MM.1S (cell line): Measurements from ENCODE around the gene CDH4.

Source experiments
- DNase-seq: peaks from one replicate; pipeline ENCODE4 v3.0.0-alpha.2; 2015
- H2AFZ ChIP-seq: fragments of 300-600 bp; sonication (generic); 2 replicates; pipeline ENCODE4 v1.6.0; 2016; ENCODE audit warnings: antibody characterized with exemption, low read length
- H3F3A ChIP-seq: fragments of 300-600 bp; sonication (generic); 2 replicates; pipeline ENCODE4 v1.6.1; 2016; ENCODE audit warnings: mild to moderate bottlenecking, antibody characterized with exemption, low read length, moderate library complexity, mixed read lengths; ENCODE audit not compliant: insufficient read depth
- H3K27ac ChIP-seq: fragments of 300-600 bp; sonication (generic); 2 replicates; pipeline ENCODE4 v1.5.1; 2016; ENCODE audit warnings: mild to moderate bottlenecking, low read length
- H3K27me3 ChIP-seq: fragments of 300-600 bp; sonication (generic); replicated peaks from 2 replicates; pipeline ENCODE4 v1.6.0; 2016; ENCODE audit warnings: low read length; ENCODE audit not compliant: insufficient read depth
- H3K36me3 ChIP-seq: fragments of 300-600 bp; sonication (generic); replicated peaks from 2 replicates; pipeline ENCODE4 v1.6.1; 2016; ENCODE audit warnings: mild to moderate bottlenecking, low read length, mixed read lengths; ENCODE audit not compliant: insufficient read depth
- H3K4me1 ChIP-seq: fragments of 300-600 bp; sonication (generic); 2 replicates; pipeline ENCODE4 v1.6.1; 2016; ENCODE audit warnings: low read length, mixed read lengths
- H3K4me2 ChIP-seq: fragments of 300-600 bp; sonication (generic); 2 replicates; pipeline ENCODE4 v1.6.0; 2016; ENCODE audit warnings: low read depth, low read length
- H3K4me3 ChIP-seq: fragments of 300-600 bp; sonication (generic); 2 replicates; pipeline ENCODE4 v1.5.1; 2016; ENCODE audit warnings: low read length, mixed read lengths
- H3K79me2 ChIP-seq: fragments of 300-600 bp; sonication (generic); 2 replicates; pipeline ENCODE4 v1.6.1; 2016; ENCODE audit warnings: mixed run types, low read length, mixed read lengths
- H3K9ac ChIP-seq: fragments of 300-600 bp; sonication (generic); 2 replicates; pipeline ENCODE4 v1.6.1; 2016; ENCODE audit warnings: low read length, mixed read lengths
- H3K9me2 ChIP-seq: fragments of 300-600 bp; sonication (generic); replicated peaks from 2 replicates; pipeline ENCODE4 v1.6.1; 2016; ENCODE audit warnings: mild to moderate bottlenecking, low read length, mixed read lengths; ENCODE audit not compliant: insufficient read depth
- H3K9me3 ChIP-seq: fragments of 300-600 bp; sonication (generic); replicated peaks from 2 replicates; pipeline ENCODE4 v1.6.1; 2016; ENCODE audit warnings: mild to moderate bottlenecking, low read length, mixed read lengths; ENCODE audit not compliant: insufficient read depth
- H4K20me1 ChIP-seq: fragments of 300-600 bp; sonication (generic); 2 replicates; pipeline ENCODE4 v1.6.1; 2016; ENCODE audit warnings: mild to moderate bottlenecking, low read length, moderate library complexity, mixed read lengths; ENCODE audit not compliant: insufficient read depth
- EZH2 ChIP-seq: fragments of 300-600 bp; sonication (generic); optimal IDR thresholded peaks from 2 replicates; pipeline ENCODE3; 2017; ENCODE audit warnings: low read depth, mild to moderate bottlenecking, antibody characterized with exemption, low read length, mixed read lengths
- EZH2phosphoT487 ChIP-seq: fragments of 300-600 bp; sonication (generic); IDR thresholded peaks from 2 replicates; pipeline ENCODE4 v1.6.1; 2018; ENCODE audit warnings: antibody characterized with exemption, low read length
- TF ChIP-seq, protein P1 (sequence below): fragments of 300-600 bp; sonication (generic); IDR thresholded peaks from 2 replicates; pipeline ENCODE4 v1.5.1; 2016; ENCODE audit warnings: antibody characterized with exemption, low read length, mixed read lengths

The CDH4 gene

DNA sequence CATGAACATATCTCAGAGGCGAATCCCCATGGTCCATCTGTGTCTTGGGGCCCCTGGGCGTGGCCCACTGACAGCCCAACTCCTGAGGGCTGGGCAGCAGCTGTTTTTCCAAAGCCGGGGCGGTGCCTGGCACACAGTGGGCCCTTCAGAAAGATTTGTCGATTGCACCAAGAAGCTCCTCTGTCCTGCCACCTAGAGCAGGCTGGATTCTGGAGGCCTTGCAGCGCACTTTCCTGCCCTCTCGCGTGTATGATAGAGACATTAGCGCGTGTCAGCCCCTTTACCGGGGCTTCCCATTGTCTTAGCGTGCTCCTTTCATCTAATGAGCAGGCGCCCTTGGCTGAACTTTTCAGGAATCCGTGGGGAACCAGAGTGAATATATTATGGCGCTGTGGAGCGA lies 45.4 kb downstream of the CDH4 start:
- no peaks in the 10 kb centered on the region for H3K4me1 ChIP-seq
- H3F3A ChIP-seq, result no peaks in the 10 kb centered on the region
- no peaks in the 10 kb centered on the region for H3K79me2 ChIP-seq
- no peak overlapping the region for H3K4me2 ChIP-seq
- H3K9me3 ChIP-seq, result no peaks in the 10 kb centered on the region
- H3K27ac ChIP-seq, result no peak overlapping the region
- no peaks in the 10 kb centered on the region for H3K9me2 ChIP-seq
- no peak overlapping the region for H3K4me3 ChIP-seq
- peaks cover 73% of the 10 kb centered on the region for H3K27me3 ChIP-seq
- H3K36me3 ChIP-seq, result no peaks in the 10 kb centered on the region
- no peaks in the 10 kb centered on the region for H4K20me1 ChIP-seq
- no peak overlapping the region for H3K9ac ChIP-seq
- H2AFZ ChIP-seq, result no peak overlapping the region
- no peak for DNase-seq
- TF ChIP-seq, protein P1, sequence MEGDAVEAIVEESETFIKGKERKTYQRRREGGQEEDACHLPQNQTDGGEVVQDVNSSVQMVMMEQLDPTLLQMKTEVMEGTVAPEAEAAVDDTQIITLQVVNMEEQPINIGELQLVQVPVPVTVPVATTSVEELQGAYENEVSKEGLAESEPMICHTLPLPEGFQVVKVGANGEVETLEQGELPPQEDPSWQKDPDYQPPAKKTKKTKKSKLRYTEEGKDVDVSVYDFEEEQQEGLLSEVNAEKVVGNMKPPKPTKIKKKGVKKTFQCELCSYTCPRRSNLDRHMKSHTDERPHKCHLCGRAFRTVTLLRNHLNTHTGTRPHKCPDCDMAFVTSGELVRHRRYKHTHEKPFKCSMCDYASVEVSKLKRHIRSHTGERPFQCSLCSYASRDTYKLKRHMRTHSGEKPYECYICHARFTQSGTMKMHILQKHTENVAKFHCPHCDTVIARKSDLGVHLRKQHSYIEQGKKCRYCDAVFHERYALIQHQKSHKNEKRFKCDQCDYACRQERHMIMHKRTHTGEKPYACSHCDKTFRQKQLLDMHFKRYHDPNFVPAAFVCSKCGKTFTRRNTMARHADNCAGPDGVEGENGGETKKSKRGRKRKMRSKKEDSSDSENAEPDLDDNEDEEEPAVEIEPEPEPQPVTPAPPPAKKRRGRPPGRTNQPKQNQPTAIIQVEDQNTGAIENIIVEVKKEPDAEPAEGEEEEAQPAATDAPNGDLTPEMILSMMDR, result no peak
- TF ChIP-seq EZH2 (no peak), EZH2phosphoT487 (no peak)

GRCh38 chr20:61297986-61298385 lies 45.9 kb downstream of the CDH4 start:
- TF ChIP-seq, protein P1, result no peak
- TF ChIP-seq EZH2 (no peak), EZH2phosphoT487 (no peak)
- Histone ChIP-seq H3K4me2 (no peak overlapping the region), H4K20me1 (no peaks in the 10 kb centered on the region), H2AFZ (no peak overlapping the region), H3K9me2 (no peaks in the 10 kb centered on the region), H3K4me1 (no peaks in the 10 kb centered on the region), H3K79me2 (no peaks in the 10 kb centered on the region), H3F3A (no peaks in the 10 kb centered on the region), H3K27ac (no peak overlapping the region), H3K36me3 (no peaks in the 10 kb centered on the region), H3K4me3 (no peak overlapping the region), H3K9ac (no peak overlapping the region), H3K27me3 (peaks cover 68% of the 10 kb centered on the region), H3K9me3 (no peaks in the 10 kb centered on the region)
- no peak for DNase-seq

- H3K27me3 ChIP-seq, result peaks cover 67% of the 10 kb centered on the region
- no peaks in the 10 kb centered on the region for H3K79me2 ChIP-seq
- no peak overlapping the region for H3K4me2 ChIP-seq
- H3K9me2 ChIP-seq, result no peaks in the 10 kb centered on the region
- DNase-seq, result no peak
- H3K9ac ChIP-seq, result no peak overlapping the region
- no peak overlapping the region for H2AFZ ChIP-seq
- H4K20me1 ChIP-seq, result no peaks in the 10 kb centered on the region
- H3K27ac ChIP-seq, result no peak overlapping the region
- no peaks in the 10 kb centered on the region for H3K36me3 ChIP-seq
- TF ChIP-seq, protein P1, result no peak
- TF ChIP-seq EZH2phosphoT487, result no peak
- no peak for TF ChIP-seq EZH2
- no peaks in the 10 kb centered on the region for H3K9me3 ChIP-seq
- H3K4me3 ChIP-seq, result no peak overlapping the region
- H3K4me1 ChIP-seq, result no peaks in the 10 kb centered on the region
- H3F3A ChIP-seq, result no peaks in the 10 kb centered on the region
Measured at GRCh38 chr20:61298661-61299060, 46.6 kb downstream of the CDH4 start.
